ENCODE measurements around the gene ADAMTS17. TPM values are rescaled to one million over a fixed set of nuclear protein-coding genes. Genes with fewer than 3 reads are reported as not detected.

Gene ADAMTS17
- total RNA-seq, 1 donor from 2014 or later, result 0.40 TPM

DNA sequence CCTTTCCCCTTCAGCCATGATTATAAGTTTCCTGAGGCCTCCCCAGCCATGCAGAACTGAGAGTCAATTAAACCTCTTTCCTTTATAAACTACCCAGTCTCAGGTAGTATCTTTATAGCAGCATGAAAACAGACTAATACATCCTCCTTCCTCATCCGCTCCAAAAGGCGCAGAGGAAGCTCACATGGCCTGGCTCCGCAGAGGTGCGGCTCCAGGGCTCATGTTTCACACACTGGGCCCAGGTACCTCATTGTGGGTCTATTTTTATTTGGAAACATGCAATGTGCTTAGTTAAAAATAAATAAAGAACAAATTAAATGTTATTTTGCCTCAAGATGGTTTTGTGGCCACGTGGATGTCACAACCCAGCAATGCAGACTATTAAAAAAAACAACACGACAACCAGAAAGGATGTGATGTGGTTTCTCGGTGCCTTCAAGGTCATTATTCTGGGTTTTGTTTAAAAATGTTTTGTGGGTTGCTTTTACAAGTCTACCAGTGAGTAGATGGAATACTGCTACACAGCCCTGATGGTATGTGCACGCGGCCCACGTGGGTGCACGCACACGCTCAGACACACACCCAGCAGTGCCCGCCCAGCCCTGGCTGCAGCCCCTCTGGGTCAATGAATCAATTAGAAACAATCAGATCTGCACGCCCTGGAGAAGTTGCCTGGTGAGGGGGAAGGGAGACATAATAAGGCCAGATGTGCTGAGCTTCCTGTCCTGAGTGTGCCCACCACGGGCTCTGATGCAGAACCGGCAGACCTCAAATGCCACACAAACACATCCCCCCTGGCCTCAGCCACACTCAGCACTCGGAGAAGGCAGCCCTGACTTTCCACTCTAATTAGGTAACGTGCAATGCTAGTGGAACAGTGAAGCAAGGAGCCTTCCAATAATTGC is 140.1 kb downstream of the ADAMTS17 start:
- no peak for DNase-seq (ENCODE audit: low read depth in 2 of 2)

DNA sequence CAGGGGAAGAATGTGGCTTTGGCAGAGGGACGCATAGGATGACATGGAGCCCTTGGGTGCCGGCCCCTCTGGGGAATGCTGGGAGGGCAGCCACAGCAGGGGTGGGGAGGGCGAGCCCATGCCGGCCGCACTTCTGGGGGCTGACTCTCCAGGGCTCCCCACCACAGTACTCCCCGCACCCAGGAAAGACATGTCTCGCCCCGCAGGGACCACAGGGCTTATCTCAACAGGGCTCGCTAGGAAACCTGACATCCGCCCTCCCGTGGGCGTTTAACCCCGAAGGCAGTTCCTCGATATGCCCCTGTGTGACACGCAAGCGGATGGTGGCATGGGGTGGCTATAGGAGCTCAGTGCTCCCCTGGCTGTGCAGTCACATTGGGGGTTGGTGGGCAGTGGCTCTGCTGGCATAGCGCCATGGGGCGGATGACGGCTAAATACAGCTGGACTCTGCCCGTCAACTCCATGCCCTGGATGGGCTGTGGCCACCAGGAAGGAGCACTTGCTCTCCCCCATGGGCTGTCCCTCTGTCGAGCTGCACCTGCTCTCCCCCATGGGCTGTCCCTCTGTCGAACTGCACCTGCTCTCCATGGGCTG is 141.4 kb downstream of the ADAMTS17 start:
- no peak for DNase-seq (ENCODE audit: low read depth in 2 of 2)

DNA sequence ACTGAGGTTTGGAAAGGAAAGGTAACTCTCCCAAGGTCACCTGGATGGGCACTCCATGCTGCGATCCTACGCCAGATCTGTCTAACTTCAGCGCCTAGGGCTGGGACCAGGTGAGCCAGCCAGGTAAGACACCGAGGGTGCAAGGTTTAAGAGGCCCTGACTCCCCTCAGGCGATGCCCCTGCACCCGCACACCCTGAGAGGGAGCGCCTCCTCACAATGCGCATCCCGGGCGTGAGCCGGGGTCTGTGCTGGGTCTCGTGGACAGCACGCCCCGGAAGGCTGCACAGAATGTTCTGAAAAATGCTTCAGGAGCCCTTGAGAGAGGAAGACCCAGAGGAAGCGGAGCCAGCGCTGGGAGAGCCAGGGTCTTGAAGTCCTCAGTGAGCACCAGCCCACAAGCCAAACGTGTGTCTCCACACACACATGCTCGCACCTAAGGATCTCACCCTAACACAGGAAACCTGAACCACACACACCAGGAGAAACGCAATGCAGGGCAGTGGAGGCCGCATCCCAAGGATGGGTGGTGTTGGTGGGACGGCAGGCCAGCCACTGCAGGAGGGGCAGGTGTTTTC is 142.0 kb downstream of the ADAMTS17 start:
- no peak for DNase-seq (ENCODE audit: low read depth in 2 of 2)

DNA sequence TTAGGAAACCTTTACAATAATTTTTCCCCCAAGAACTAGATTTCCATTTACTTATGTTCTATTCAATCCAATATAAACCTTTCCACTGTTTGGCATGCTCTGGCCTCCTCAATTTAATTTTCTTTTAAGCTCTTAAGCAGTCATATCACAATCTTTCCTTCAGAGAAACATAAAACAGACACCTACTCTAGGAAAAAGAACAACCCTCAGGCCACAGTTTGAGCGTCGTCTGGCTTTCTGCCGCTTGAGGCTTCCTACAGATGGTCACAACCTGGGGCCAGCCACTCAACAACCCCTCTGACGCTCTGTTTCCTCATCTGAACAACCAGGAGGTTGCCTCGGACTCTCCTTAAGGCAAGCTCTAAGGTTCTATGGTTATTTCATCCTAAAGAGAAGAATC is 143.3 kb downstream of the ADAMTS17 start:
- no peak for DNase-seq (ENCODE audit: low read depth in 2 of 2)

DNA sequence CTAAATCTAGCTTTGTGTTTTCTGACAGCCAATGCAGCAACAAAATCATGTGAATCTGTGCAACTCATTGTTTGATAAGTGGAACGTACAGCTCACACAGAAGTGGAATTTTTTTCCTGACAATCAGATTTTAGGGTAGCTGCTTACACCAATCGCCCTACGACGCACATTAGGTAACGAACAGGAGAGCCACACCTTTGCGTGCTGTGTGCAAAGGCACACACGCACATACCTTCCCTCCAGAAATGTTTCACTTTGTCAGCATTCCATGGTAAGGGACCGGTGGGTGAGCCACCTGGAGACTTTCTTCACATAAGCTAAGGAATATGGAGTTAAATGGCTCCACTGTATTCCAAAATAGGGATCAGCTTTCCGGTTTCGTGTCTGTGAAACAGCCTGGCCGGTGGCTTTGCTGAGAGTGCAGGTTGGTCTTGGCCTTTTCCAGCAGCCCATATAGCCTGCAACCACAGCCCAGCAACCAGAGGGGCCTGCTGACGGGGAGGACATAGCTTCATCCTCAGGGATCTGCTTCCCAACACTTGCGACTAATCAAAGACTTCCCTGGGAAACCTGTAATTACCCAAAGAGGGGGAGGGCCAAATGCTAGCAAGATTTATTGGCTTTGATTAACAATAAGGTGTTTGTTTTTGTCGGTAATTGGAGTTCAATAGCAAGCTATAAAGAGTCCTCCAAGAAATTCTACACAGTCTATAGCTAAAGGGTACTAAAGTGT is 145.3 kb downstream of the ADAMTS17 start:
- DNase-seq (ENCODE audit: low read depth in 2 of 2), result no peak

DNA sequence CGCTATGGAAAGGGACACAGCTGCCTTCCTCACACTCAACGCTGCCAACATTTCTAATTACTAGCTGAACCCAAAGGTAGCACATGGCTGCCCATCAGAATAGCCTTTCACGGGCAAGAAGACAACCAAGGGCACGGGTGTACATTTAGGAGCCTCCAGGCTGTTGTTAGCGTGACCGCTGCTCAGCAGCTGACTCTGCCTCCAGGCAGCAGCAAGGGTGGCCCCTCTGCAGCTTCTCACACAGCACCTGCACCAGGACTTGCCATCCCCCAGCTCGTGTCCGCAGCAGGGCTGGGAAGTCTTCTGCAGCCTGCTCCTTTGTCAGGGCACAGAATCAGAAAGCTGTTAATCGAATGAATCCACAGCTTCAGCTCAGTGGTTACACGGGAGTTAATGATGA is 146.8 kb downstream of the ADAMTS17 start:
- DNase-seq (ENCODE audit: low read depth in 2 of 2), result no peak

DNA sequence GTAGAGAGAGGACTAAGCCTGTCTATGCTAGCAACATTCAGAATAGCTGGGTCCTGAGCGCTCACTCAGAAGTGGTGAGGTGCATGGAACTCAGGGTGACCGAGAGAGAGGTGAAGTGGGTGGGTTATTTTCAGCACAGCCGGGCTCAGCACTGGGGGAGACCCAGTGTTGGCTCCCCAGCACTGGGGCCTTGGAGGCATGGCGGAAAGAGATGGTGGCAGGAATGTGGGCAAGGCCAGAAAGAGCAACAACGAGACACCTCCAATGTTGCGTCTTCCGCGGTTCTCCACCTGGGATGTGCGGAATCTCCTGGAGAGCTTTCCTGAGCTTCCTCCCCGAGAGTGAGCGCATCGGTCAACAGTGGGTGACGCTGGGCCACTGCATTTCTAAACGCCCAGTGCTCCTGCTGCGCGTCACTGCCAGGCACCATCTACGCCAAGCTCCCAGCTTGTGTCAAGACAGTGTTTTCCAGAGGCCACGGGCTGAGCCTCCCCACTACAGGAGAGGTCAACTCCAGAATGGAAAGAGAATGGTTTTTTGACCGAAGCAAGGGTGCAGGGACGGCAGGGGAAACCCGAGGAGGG is 148.4 kb downstream of the ADAMTS17 start:
- DNase-seq (ENCODE audit: low read depth in 2 of 2), result no peak

DNA sequence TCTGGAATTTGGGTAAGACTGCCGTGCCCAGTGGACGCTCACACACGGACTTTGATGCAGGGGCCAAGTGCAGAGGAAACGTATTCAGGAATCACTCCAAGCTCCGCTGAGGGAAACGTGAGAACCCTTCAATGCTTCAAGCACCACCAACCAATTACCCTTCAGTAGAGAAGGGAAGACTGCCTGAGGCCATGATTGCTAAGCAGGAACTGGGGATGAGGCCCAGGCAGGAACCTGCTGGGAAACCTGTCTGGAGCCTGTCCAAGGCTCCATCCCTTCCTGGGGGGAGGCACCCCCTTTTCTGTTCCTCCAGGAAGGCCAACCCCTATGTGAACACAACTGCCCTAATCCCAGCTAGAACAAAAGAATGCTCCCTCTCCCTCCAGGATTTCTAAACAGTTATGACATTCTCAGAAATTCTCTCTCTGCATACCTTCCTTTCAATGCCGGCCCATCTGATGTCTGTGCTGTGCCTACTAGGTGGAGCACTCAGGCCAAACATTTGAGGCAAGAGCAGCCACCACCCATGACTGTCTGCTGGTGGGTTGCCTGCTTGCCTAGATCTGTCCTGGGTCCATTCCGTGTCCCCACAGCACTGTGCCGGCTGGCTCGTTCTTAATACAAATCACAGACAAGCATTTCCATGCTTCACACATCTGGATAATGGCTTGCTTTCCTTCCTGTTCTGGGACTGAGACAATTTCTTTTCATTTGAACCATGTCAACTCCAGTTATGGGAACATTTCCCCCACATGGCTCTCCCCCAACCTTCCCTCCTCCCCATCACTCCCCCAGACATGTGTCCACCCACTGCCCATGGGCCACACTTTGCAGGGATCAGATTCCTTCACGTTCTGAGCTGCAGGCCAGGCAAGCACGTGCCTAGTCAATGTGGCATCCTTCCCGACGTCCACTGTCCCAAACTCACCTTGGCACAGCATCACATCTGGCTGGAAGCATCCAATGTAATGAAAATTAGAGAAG is 149.4 kb downstream of the ADAMTS17 start:
- DNase-seq (ENCODE audit: low read depth in 2 of 2), result no peak

DNA sequence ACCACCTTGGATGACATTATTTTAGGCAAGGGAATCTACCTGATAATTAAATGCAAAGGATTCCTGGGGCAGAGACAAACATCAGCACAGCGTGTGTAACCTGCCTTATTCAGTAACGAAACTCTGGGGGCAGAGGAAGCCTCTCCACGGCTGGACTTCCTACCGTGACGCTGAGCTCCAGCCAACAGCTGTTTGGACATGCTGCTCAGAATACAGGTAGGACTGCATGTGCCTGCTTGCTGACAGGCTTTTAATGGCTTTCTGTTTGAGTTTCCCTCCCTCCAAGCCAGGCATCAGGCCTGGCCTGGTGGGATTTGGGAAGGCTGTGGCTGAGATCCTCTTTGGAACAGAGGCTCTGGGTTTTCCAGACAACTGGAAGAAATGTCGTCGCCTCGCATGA is 150.6 kb downstream of the ADAMTS17 start:
- no peak for DNase-seq (ENCODE audit: low read depth in 2 of 2)

DNA sequence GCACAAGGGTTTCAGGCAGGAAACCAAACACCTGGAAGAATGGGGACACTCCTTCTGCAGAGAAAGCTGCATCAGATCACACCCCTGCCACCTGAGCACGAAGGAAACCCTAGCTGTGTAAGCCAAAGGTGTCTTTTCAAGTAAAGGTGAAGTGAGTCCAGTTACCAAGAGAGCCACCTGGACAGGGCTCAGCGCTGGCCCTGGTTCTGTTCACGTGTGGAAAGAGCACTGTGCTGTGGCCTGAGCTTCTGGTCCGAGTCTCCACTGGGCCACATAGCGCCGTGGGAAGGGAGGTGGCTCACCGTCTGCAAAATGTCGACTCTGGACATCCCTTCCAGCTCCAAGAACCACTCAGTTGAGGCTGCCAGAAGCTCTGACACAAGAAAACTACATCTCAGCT is 151.1 kb downstream of the ADAMTS17 start:
- DNase-seq (ENCODE audit: low read depth in 2 of 2), result no peak

DNA sequence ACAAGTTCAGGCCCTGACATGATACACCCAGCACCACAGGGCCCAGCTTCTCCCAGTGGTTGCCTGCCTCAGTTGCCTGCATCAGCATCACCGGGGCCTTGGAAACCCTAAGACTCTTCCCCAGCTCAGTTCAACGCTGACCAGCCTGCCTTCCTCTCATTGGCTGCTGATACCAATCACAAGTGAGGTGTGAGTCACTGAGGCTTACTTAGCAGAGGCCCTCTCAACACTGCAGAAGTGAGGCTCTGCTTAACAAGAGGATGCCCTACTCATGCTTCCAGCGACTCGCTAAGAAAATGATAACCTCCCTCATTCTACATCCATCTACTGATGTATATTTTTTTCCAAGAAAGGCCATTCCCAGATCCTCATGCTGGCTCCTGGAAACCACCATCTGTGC is 151.9 kb downstream of the ADAMTS17 start:
- no peak for DNase-seq (ENCODE audit: low read depth in 2 of 2)

DNA sequence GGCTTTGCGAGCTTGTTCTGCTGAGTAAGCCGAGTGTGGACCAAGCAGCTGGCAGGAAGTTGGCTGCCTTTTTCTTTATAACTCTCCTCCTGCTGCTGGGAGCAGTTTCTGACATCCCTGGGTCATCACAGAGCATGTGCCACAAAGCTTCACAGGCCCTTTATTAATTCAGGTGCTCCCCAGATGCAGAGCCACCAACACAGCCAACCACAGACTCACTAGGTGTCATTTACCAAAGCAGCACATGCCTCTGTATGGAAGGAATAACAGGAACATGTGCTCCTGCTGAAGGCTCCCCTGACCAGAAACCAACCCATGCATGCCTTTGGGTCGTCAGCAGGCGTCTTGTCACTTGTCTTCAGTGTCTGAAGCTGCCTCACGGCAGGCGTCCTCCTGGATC is 152.5 kb downstream of the ADAMTS17 start:
- no peak for DNase-seq (ENCODE audit: low read depth in 2 of 2)

DNA sequence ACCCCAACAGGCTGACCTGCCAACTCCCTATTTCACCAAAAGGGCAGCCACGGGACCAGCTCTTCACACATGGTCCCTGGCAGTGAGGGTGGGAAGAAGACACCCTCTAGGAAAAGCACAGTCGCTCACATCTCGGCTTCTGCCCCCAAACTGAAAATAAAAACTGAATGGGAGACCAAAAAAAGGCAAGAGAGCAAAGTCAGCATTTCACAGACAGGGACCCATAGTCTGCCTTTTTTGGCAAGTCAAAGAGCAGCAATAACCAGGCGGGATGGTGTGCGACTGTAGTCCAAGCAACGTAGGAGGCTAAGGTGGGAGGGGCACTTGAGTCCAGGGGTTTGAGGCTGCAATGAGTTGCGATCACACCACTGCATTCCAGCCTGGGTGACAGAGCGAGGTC is 154.1 kb downstream of the ADAMTS17 start:
- no peak for DNase-seq (ENCODE audit: low read depth in 2 of 2)

DNA sequence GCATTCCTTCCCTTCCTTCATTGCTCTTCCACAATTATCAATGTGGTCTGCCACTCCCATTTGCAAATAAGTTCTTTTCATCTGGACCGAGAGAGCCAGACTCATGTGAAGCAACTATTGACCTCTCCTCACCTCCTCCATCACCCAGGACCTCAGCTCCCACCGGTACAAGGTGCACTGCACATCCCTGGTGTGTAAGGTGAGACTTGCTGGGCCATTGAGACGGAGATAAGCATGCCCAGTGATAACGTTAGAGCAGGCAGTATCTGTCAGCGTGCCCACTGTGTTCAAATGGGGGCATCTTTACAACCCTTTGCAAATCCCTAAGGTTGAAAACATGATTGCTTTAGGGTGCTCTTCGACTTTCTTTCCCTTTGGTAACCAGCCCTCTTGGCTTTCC is 154.8 kb downstream of the ADAMTS17 start:
- DNase-seq (ENCODE audit: low read depth in 2 of 2), result no peak

DNA sequence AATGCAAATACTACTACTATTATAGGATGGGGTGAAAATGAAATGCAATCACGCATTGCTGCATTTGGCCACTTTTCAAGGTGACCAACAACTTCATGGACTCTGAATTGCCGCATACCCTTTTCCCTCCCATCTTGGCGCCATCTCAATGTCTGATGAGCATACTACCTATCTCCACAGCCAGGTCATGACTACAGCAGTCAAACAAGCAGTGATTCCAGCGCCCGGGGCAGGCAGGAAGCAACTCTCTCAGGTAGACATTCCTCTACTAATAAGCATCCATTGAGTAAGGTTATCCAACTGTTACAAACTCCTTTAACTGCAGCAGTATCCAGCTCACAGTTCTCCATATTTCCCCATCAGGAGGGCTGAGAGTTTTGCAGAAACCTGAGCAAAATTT is 155.4 kb downstream of the ADAMTS17 start:
- no peak for DNase-seq (ENCODE audit: low read depth in 2 of 2)

DNA sequence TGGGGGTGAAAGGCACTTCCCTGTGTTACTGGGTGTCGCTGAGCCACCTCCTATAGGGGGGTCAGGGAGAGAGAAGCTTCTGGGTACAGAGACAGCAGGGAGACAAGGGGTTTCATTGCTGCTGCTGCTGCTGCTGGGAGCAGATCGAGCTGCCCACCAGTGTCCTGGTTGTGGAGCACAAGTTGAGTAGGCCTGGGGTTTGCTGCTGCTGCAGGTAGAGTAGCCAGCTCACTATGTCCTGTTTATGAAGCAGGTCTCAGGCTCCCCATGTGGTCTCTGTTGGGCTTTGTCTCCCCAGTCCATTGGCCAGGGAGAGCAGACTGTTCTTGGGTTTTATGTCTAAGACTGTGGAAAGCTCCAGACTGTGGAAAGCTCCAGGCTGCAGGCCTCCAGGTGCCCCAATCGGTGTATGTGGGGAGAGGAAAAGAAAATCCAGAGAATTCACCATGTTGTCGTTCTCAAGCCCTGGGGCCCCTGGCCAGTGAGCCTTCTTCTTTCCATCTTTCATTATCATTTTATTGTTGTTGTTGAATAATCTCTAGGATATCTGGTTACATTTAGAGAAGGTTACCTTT is 157.8 kb downstream of the ADAMTS17 start:
- no peak for DNase-seq (ENCODE audit: low read depth in 2 of 2)

DNA sequence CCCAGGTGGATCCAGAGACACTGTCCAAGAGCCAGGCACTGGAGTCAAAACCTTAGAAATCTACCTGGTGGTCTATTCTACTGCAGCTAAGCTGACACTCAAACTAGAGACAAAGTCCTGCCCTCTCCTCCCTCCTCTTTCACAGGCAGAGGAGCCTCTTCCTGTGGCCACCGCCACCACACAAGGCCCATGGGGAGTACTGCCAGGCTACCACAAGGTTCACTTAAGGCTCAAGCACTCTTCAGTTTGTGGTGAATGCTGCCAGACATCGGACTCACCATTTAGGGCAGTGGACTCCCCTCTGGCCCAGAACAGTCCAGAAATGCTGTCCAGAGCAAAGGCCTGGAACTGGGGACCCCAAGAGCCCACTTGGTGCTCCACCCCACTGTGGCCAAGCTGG is 160.9 kb downstream of the ADAMTS17 start:
- no peak for DNase-seq (ENCODE audit: low read depth in 2 of 2)

DNA sequence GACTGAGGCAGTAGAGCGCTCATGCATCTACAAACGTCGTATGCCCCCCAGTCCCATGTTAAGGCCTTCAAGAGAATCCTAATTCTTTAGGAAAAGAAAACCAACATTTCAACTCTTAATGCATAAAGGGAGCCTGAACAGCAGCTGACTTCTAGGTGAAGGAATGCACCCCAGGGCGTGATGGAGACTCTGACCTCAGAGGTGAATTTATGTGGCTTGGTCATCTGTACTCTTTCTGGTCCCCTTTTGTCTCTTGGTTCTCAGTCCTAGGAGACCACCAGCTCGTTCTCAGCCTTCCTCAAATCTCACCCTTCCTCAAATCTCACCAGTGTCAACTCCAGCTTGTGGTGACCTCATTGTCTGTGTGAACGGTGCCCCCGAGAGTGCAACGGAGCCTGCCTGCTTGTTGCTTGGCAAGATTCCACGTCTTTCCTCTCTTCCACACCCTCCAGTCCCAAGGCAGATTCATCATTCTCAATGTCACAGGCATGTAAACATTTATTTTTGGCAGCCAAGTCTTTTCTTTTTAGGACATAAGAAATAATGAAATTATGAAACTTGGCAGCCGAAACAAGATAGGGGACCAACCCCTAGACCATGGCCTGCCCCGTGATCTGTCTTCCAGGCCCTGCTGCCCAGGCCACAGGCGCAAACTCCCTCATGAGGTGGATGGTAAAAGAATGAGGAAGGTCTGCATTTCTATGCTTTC is 166.2 kb downstream of the ADAMTS17 start:
- no peak for DNase-seq (ENCODE audit: low read depth in 2 of 2)

DNA sequence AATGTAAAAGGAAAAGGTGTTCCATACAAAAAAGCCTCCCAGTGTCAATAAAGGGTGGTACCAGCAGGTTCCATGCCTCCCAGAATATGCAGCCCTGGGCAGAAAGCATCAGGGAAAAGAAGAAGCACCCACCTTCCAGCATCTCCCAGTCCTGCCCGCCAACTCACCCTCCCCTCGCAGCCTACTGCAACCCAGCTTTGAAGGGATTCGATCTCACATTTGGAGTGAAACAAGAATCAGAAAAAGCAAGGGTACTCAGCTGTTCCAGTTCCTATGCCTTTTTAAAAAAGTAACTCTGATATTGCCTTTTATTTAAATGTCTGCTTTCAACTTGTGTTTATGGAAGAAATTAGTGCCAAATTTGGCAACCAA is 166.9 kb downstream of the ADAMTS17 start:
- no peak for DNase-seq (ENCODE audit: low read depth in 2 of 2)
